Activated CD4-positive, alpha-beta T cell treated with anti-CD3 and anti-CD28 coated beads, Interleukin-2, amount 10 ng/mL, durations not matched to agents 24 days and 14 days (primary cell): Measurements from ENCODE around the gene MAB21L2. TPM values are rescaled to one million over a fixed set of nuclear protein-coding genes. Genes with fewer than 3 reads are reported as not detected.

Experiments
- DNase-seq: peaks from one replicate; pipeline ENCODE4 v3.0.0; 2022
- H3K27ac Mint-ChIP-seq: one replicate; pipeline ENCODE4 v1.8.0; 2022; ENCODE audit warnings: mild to moderate bottlenecking, mixed read lengths
- H3K27me3 Mint-ChIP-seq: one replicate; pipeline ENCODE4 v1.8.0; 2022; ENCODE audit warnings: mixed read lengths
- H3K36me3 Mint-ChIP-seq: one replicate; pipeline ENCODE4 v1.8.0; 2022; ENCODE audit warnings: low read depth, mild to moderate bottlenecking, mixed read lengths
- H3K4me1 Mint-ChIP-seq: one replicate; pipeline ENCODE4 v1.8.0; 2021; ENCODE audit warnings: mixed read lengths
- H3K4me3 Mint-ChIP-seq: one replicate; pipeline ENCODE4 v1.8.0; 2022; ENCODE audit warnings: mild to moderate bottlenecking, moderate library complexity, mixed read lengths
- H3K9me3 Mint-ChIP-seq: one replicate; pipeline ENCODE4 v1.8.0; 2021; ENCODE audit warnings: mixed read lengths
- intact Hi-C: fragments of 100-400 bp; cut with micrococcal nuclease; formaldehyde crosslinking; loops from one replicate; pipeline ENCODE4 v1.15.1; 2023
- total RNA-seq: library from RNA; stranded (reverse); gene quantifications from 2 replicates; pipeline ENCODE4 v1.2.3, GENCODE V29; 2022

Gene MAB21L2
- total RNA-seq, 1 donor from 2014 or later, result not detected

DNA sequence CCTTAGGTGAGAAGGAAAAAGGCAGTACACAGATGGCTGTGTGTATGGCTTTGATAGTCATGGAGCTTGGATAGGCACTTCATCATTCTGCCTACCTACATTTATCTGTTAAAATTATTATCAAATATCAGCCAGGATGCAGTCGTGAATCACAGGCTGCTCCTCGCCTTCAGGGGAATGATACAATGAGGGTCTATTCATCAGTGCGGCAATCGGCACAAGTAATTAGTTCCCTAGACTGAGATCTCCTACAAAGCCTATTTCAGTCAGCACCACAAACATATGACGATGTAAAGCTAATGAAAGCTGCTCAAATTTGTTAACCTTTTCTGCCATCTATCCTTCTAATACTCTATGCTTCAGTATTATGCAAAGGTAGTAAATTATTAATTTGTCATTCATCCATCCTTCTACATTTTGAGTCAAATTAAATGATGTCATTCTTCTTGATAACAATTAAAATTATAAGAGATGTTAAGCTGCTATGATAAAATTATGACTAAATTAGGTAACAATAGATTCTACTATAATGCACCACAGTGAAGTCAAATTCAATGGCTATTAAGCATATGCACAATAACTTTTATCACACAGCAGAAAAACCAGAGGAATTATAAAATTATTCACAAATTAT is 19.0 kb downstream of the MAB21L2 start:
- Mint-ChIP-seq H3K4me3 (no peak overlapping the region), H3K36me3 (peaks cover 11% of the 10 kb centered on the region), H3K27me3 (no peaks in the 10 kb centered on the region), H3K4me1 (no peaks in the 10 kb centered on the region), H3K9me3 (no peaks in the 10 kb centered on the region), H3K27ac (no peak overlapping the region)
- intact Hi-C loops, result no loop called here
- no peak for DNase-seq

DNA sequence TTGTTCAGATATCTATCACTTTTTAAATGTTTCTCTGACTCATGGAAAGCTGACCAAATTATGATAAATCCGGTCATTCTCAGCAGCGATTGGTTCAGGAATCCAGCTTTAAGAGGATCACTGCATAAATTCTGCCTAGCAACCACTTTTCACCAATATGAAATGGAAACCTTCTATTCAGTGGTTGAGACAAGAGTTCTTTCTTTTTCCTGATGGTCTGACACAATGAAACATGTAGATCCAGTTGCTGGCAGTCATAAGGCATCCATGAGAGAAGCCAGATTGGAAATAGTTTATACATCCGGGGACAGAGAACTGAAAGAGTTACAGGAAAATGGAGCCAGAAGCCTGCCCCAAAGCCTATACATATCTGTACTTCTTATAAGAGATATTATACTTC is 27.2 kb downstream of the MAB21L2 start:
- no peaks in the 10 kb centered on the region for H3K9me3 Mint-ChIP-seq
- H3K4me3 Mint-ChIP-seq, result no peak overlapping the region
- H3K4me1 Mint-ChIP-seq, result no peaks in the 10 kb centered on the region
- H3K27ac Mint-ChIP-seq, result no peak overlapping the region
- peaks cover 4% of the 10 kb centered on the region for H3K36me3 Mint-ChIP-seq
- no peak for DNase-seq
- H3K27me3 Mint-ChIP-seq, result no peaks in the 10 kb centered on the region
- intact Hi-C loops, result no loop called here

DNA sequence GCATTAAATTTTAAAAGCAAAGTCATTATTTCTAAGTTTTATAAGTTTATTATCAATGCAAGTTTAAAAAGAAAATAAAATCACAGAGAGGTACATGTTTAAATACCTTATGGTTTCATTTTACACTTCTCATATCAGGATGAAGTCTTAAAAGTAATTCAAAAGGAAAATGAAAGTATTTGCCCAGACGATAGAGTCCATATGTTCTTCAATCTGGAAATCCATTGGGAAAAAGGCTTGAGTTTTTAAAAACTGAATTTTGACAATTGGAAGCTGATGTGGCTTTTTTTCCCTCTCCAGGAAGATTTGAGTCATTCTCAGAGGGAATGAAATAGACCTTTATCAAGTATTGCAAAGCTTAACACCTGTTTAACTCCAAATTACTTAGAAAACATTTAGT is 37.1 kb downstream of the MAB21L2 start:
- Mint-ChIP-seq H3K27ac (no peak overlapping the region), H3K9me3 (no peaks in the 10 kb centered on the region), H3K4me1 (no peaks in the 10 kb centered on the region), H3K4me3 (no peak overlapping the region), H3K27me3 (no peaks in the 10 kb centered on the region), H3K36me3 (peaks cover 2% of the 10 kb centered on the region)
- intact Hi-C loops, result no loop called here
- DNase-seq, result no peak

DNA sequence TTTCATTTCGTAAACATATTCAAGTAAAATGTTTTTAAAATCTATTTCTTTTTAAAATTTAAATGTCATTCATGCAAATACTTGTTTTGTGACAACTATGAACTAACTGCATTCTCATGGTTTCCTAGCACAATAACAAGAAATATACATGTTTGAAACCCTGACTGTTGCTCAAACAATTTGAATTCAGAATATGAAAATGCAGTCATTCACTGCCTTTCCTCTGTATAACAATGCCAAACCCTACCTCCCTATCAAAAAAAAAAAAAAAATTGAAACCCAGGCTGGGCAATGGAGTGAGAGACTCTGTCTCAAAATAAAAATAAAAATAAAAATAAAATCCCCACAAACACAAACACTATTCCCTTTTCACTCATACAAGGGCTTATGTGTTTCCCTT is 42.1 kb downstream of the MAB21L2 start:
- Mint-ChIP-seq H3K9me3 (no peaks in the 10 kb centered on the region), H3K27ac (no peak overlapping the region), H3K36me3 (no peaks in the 10 kb centered on the region), H3K4me3 (no peak overlapping the region), H3K4me1 (peaks cover 3% of the 10 kb centered on the region), H3K27me3 (no peaks in the 10 kb centered on the region)
- DNase-seq, result no peak
- intact Hi-C loops, result no loop called here

DNA sequence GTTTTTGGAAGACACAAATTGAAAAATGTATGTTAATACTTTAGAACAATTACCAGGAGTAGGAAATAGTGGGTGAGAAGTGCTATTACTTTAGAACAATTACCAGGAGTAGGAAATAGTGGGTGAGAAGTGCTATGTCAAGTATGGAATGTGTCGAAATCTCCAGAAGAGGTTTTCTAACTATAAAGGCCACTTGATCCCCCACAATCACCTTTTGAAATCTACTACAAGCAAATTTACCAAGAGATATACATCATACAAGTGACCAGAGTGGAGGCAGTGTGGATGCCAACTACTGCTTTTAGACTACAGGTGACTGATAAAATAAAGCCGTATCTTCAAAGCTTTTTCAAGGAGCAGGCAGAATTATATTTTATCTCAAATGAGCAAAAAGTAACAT is 43.1 kb downstream of the MAB21L2 start:
- H3K4me3 Mint-ChIP-seq, result no peak overlapping the region
- H3K4me1 Mint-ChIP-seq, result peaks cover 3% of the 10 kb centered on the region
- no peak overlapping the region for H3K27ac Mint-ChIP-seq
- no peaks in the 10 kb centered on the region for H3K27me3 Mint-ChIP-seq
- no peaks in the 10 kb centered on the region for H3K36me3 Mint-ChIP-seq
- H3K9me3 Mint-ChIP-seq, result no peaks in the 10 kb centered on the region
- no peak for DNase-seq
- intact Hi-C loops, result no loop called here

DNA sequence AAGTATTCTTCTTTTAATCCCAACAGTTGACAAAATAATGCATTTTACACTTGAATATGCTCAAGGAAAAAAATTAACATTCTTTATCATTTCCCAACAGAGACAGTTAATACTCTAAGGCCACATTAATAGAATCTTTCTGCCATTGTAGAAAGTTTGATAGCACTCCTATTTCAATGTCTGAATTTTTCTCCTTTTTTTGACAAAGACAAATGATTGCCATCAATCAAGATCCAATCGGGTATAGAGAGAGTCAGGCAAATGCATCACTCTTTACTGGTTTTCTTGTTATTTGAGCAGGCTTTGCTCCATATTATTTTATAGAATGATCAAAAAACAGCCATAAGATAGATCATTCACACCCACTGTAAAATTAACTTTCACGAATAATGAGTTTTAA is 46.1 kb downstream of the MAB21L2 start:
- H3K9me3 Mint-ChIP-seq, result peaks cover 5% of the 10 kb centered on the region
- no peak overlapping the region for H3K4me3 Mint-ChIP-seq
- H3K36me3 Mint-ChIP-seq, result peaks cover 4% of the 10 kb centered on the region
- peaks cover 3% of the 10 kb centered on the region for H3K4me1 Mint-ChIP-seq
- no peak overlapping the region for H3K27ac Mint-ChIP-seq
- intact Hi-C loops, result no loop called here
- DNase-seq, result no peak
- no peaks in the 10 kb centered on the region for H3K27me3 Mint-ChIP-seq

DNA sequence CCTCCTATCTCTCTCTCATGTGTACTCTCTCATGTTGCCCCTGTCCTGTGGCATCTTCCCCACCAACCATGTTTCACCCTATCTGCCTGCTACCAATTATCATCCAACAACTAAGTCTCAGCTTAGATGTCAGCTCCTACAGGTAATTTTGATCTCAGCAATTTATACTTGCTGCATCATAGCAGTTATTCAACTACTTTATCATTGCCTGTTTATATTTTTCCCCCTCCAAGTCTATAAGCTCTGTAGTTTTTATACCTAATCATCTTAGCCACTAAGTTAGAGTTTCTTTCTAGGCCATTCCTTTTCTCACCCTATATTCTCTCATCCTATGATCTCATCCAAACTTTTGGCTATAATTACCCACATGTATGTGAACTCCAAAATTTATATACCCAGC is 50.7 kb downstream of the MAB21L2 start:
- H3K27ac Mint-ChIP-seq, result no peak overlapping the region
- peaks cover 9% of the 10 kb centered on the region for H3K36me3 Mint-ChIP-seq
- DNase-seq, result no peak
- no peaks in the 10 kb centered on the region for H3K27me3 Mint-ChIP-seq
- H3K9me3 Mint-ChIP-seq, result peaks cover 10% of the 10 kb centered on the region
- H3K4me1 Mint-ChIP-seq, result no peaks in the 10 kb centered on the region
- H3K4me3 Mint-ChIP-seq, result no peak overlapping the region
- intact Hi-C loops, result no loop called here
